Measurements from ENCODE around the gene KRTAP10-7. TPM values are rescaled to one million over a fixed set of nuclear protein-coding genes. Genes with fewer than 3 reads are reported as not detected.
"Not testable (repeated sequence)": the region's sequence is repeated elsewhere in the genome, so short reads cannot be mapped to it uniquely, and the experiment has no call there.

KRTAP10-7 gene
- total RNA-seq, 1 experiment from 2014 or later: not detected

DNA sequence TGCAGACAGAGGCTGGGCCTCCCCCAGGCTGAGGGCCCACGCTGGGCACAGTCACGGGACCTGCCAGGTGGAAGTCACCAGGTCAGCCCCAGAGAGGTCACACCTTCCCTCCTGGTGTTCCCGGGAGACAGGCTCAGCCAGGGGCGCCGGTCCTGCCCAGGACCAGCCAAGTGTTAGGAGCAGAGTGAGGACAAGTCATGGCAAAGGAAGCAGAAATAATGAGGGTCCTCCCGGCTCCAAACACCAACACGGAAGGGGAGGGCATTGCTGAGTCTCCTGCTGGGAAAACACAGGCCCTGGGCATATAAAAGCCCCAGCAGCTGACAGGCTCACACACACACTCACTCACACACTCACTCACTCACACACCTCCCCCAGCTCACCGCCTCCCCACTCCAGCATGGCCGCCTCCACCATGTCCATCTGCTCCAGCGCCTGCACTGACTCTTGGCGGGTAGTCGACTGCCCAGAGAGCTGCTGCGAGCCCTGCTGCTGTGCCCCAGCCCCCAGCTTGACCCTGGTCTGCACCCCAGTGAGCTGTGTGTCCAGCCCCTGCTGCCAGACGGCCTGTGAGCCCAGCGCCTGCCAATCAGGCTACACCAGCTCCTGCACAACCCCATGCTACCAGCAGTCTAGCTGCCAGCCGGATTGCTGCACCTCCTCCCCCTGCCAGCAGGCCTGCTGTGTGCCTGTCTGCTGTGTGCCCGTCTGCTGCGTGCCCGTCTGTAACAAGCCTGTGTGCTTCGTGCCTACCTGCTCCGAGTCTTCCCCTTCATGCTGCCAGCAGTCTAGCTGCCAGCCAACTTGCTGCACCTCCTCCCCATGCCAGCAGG, 36.8 kb downstream of the KRTAP10-7 start, which contains the start of gene KRTAP10-10:
TSS of gene KRTAP10-10 (plus strand) at position 339 of the 833 bp plus-strand sequence. CDS start at position 401, 62 bp downstream.
- DNase-seq: no peak
- intact Hi-C loops (cut with micrococcal nuclease; ENCODE audit: unreplicated experiment): no loop called here
- H3K27me3 Mint-ChIP-seq (ENCODE audit: unreplicated experiment): peaks cover 91% of the 10 kb centered on the region
- H3K36me3 Mint-ChIP-seq (ENCODE audit: insufficient read depth, unreplicated experiment): no peaks in the 10 kb centered on the region
- no peak within 1 kb of the TSS for H3K4me3 Mint-ChIP-seq (ENCODE audit: low read depth, unreplicated experiment)
- TF ChIP-seq, protein P1, sequence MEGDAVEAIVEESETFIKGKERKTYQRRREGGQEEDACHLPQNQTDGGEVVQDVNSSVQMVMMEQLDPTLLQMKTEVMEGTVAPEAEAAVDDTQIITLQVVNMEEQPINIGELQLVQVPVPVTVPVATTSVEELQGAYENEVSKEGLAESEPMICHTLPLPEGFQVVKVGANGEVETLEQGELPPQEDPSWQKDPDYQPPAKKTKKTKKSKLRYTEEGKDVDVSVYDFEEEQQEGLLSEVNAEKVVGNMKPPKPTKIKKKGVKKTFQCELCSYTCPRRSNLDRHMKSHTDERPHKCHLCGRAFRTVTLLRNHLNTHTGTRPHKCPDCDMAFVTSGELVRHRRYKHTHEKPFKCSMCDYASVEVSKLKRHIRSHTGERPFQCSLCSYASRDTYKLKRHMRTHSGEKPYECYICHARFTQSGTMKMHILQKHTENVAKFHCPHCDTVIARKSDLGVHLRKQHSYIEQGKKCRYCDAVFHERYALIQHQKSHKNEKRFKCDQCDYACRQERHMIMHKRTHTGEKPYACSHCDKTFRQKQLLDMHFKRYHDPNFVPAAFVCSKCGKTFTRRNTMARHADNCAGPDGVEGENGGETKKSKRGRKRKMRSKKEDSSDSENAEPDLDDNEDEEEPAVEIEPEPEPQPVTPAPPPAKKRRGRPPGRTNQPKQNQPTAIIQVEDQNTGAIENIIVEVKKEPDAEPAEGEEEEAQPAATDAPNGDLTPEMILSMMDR (IDR thresholded peaks at IDR 0.05; ENCODE audit: unreplicated experiment): no peak
- H3K9me3 Mint-ChIP-seq (ENCODE audit: low read depth, unreplicated experiment): peaks cover 9% of the 10 kb centered on the region
- H3K4me1 Mint-ChIP-seq (ENCODE audit: low read depth, unreplicated experiment): no peaks in the 10 kb centered on the region
- H3K27ac Mint-ChIP-seq (ENCODE audit: unreplicated experiment): no peak within 1 kb of the TSS
- no TSS peak for BruUV-seq (replicated peaks)
- CTCF ChIA-PET: no interaction called here

GRCh38 chr21:44637851-44638348, 37.5 kb downstream of the KRTAP10-7 start:
- intact Hi-C loops (cut with micrococcal nuclease; ENCODE audit: unreplicated experiment); H3K4me3 Mint-ChIP-seq (ENCODE audit: low read depth, unreplicated experiment); H3K27ac Mint-ChIP-seq (ENCODE audit: unreplicated experiment); H3K4me1 Mint-ChIP-seq (ENCODE audit: low read depth, unreplicated experiment); H3K36me3 Mint-ChIP-seq (ENCODE audit: insufficient read depth, unreplicated experiment); CTCF ChIA-PET; H3K9me3 Mint-ChIP-seq (ENCODE audit: low read depth, unreplicated experiment); BruUV-seq (replicated peaks); DNase-seq: not testable (repeated sequence)
- H3K27me3 Mint-ChIP-seq (ENCODE audit: unreplicated experiment): peaks cover 92% of the 10 kb centered on the region

DNA sequence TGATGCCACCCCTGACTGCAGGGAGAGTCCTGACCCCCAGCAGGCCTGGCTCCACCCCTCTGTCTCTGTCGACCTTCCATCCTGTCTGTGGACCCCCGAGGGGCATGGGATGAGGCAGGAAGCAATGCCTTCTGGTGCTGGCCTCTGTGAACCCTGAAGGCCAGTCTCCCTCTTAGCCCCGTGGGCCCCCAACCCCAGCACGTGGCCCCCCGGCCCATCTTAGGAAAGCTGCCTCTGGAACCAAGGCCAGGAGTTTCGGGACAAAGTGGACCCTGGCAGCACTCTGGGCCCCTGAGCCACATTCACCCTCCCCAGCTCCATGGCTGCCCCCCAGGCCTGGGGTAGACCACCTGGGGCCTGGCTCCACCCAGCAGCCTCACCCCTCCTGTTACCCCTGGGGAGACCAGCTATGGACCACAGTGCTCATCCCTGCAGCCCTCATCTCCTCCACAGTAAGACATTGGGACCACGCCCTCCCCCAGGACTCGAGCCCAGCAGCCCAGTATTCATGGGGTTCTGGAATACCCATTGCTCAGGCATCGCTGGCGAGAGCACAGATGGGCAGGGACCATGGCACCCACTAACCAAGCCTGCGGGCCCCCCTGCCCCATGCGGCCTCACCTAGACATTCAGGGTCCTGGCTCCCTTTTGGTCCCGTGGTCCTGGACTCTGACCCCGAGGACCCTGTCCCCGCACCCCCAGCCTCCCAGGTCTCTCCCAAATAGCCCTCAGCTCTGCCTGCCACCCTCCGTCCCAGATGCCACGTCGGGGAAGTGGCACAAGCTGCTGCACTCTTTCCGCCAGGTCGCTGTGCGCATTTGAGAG, 38.3 kb downstream of the KRTAP10-7 start:
- H3K36me3 Mint-ChIP-seq (ENCODE audit: insufficient read depth, unreplicated experiment); intact Hi-C loops (cut with micrococcal nuclease; ENCODE audit: unreplicated experiment); H3K27ac Mint-ChIP-seq (ENCODE audit: unreplicated experiment); DNase-seq; BruUV-seq (replicated peaks); H3K9me3 Mint-ChIP-seq (ENCODE audit: low read depth, unreplicated experiment); H3K4me1 Mint-ChIP-seq (ENCODE audit: low read depth, unreplicated experiment); CTCF ChIA-PET; H3K4me3 Mint-ChIP-seq (ENCODE audit: low read depth, unreplicated experiment): not testable (repeated sequence)
- H3K27me3 Mint-ChIP-seq (ENCODE audit: unreplicated experiment): peaks cover 89% of the 10 kb centered on the region

GRCh38 chr21:44639331-44639655, 38.9 kb downstream of the KRTAP10-7 start:
- Mint-ChIP-seq H3K27me3 (ENCODE audit: unreplicated experiment) (peaks cover 87% of the 10 kb centered on the region), H3K9me3 (ENCODE audit: low read depth, unreplicated experiment) (peaks cover 5% of the 10 kb centered on the region), H3K4me3 (ENCODE audit: low read depth, unreplicated experiment) (no peak overlapping the region), H3K36me3 (ENCODE audit: insufficient read depth, unreplicated experiment) (no peaks in the 10 kb centered on the region), H3K4me1 (ENCODE audit: low read depth, unreplicated experiment) (no peaks in the 10 kb centered on the region), H3K27ac (ENCODE audit: unreplicated experiment) (no peak overlapping the region)
- TF ChIP-seq, protein P1 (IDR thresholded peaks at IDR 0.05; ENCODE audit: unreplicated experiment): no peak
- CTCF ChIA-PET: no interaction called here
- intact Hi-C loops (cut with micrococcal nuclease; ENCODE audit: unreplicated experiment): no loop called here
- DNase-seq: no peak
- no TSS peak for BruUV-seq (replicated peaks)

GRCh38 chr21:44640761-44641160, 40.4 kb downstream of the KRTAP10-7 start:
- peaks cover 13% of the 10 kb centered on the region for H3K9me3 Mint-ChIP-seq (ENCODE audit: low read depth, unreplicated experiment)
- no TSS peak for BruUV-seq (replicated peaks)
- intact Hi-C loops (cut with micrococcal nuclease; ENCODE audit: unreplicated experiment): no loop called here

More at GRCh38 chr21:44640761-44641160, 40.4 kb downstream of the KRTAP10-7 start:
- Mint-ChIP-seq H3K4me3 (ENCODE audit: low read depth, unreplicated experiment) (no peak overlapping the region), H3K4me1 (ENCODE audit: low read depth, unreplicated experiment) (no peaks in the 10 kb centered on the region), H3K27ac (ENCODE audit: unreplicated experiment) (no peak overlapping the region), H3K36me3 (ENCODE audit: insufficient read depth, unreplicated experiment) (no peaks in the 10 kb centered on the region), H3K27me3 (ENCODE audit: unreplicated experiment) (peaks cover 88% of the 10 kb centered on the region)
- CTCF ChIA-PET: no interaction called here
- TF ChIP-seq, protein P1 (IDR thresholded peaks at IDR 0.05; ENCODE audit: unreplicated experiment): no peak
- DNase-seq: no peak
